AG09309 (cell line): ENCODE results near the gene SPRED1.

Experiments
- DNase-seq: peaks from one replicate; pipeline ENCODE4 v3.0.0-alpha.2; 2010; ENCODE audit warnings: low read depth
- H3K4me3 ChIP-seq: 2 replicates; pipeline ENCODE4 v1.5.1; 2011; ENCODE audit warnings: mild to moderate bottlenecking, low read depth, low read length, moderate library complexity; ENCODE audit not compliant: control insufficient read depth
- CTCF ChIP-seq: IDR thresholded peaks from 2 replicates; pipeline ENCODE4 v1.5.1; 2011; ENCODE audit warnings: mild to moderate bottlenecking, low read depth, low read length, inconsistent platforms; ENCODE audit not compliant: insufficient read depth, control insufficient read depth; ENCODE audit errors: missing control alignments

The SPRED1 gene

GRCh38 chr15:38374029-38374428 lies 121.4 kb downstream of the SPRED1 start:
- no peak overlapping the region for H3K4me3 ChIP-seq
- no peak for TF ChIP-seq CTCF
- DNase-seq, result no peak

GRCh38 chr15:38374556-38374955 lies 121.9 kb downstream of the SPRED1 start:
- H3K4me3 ChIP-seq, result no peak overlapping the region
- no peak for DNase-seq
- no peak for TF ChIP-seq CTCF

- DNase-seq, result no peak
- TF ChIP-seq CTCF, result no peak
- no peak overlapping the region for H3K4me3 ChIP-seq
Observed at GRCh38 chr15:38376081-38376480, 123.4 kb downstream of the SPRED1 start.

- H3K4me3 ChIP-seq, result no peak overlapping the region
- no peak for TF ChIP-seq CTCF
- no peak for DNase-seq
Observed at GRCh38 chr15:38377636-38378035, 125.0 kb downstream of the SPRED1 start.

- DNase-seq, result no peak
- no peak for TF ChIP-seq CTCF
- no peak overlapping the region for H3K4me3 ChIP-seq
Observed at GRCh38 chr15:38378161-38378560, 125.5 kb downstream of the SPRED1 start.

GRCh38 chr15:38389924-38390542 lies 137.4 kb downstream of the SPRED1 start:
- TF ChIP-seq CTCF, result peak; percentile 82
- DNase-seq, result no peak
- H3K4me3 ChIP-seq, result no peak overlapping the region

- TF ChIP-seq CTCF, result no peak
- no peak overlapping the region for H3K4me3 ChIP-seq
- no peak for DNase-seq
Observed at GRCh38 chr15:38391191-38391590, 138.6 kb downstream of the SPRED1 start.
